Endometrial microvascular endothelial cells (primary cell): ENCODE results near the gene CPNE9. TPM values are rescaled to one million over a fixed set of nuclear protein-coding genes. Genes with fewer than 3 reads are reported as not detected.

Experiments
- in situ Hi-C: cut with HindIII; loops from 2 replicates; pipeline ENCODE4 v1.10.0; 2017; ENCODE audit warnings: low sequenced_read_pairs, low pct_unique_long_range_greater_than_20kb; ENCODE audit errors: inconsistent ontology term
- total RNA-seq: library from RNA; depleted of rRNA; stranded (reverse); fragments of >200 nt; gene quantifications from one replicate; pipeline ENCODE4 v1.2.3, GENCODE V29; 2015; ENCODE audit errors: inconsistent ontology term

The CPNE9 gene
- total RNA-seq, 1 donor from 2014 or later: not detected

GRCh38 chr3:9685216-9686049 is 18.2 kb upstream of the CPNE9 start:
- in situ Hi-C loops: loop anchor here (25.0 kb wide), 1 partner anchor 198 kb away; no protein-coding TSS in a partner anchor

GRCh38 chr3:9686050-9686550 is 17.5 kb upstream of the CPNE9 start:
- in situ Hi-C loops: loop anchor here (25.0 kb wide), 1 partner anchor 199 kb away; no protein-coding TSS in a partner anchor

GRCh38 chr3:9686703-9687102 is 16.9 kb upstream of the CPNE9 start:
- in situ Hi-C loops: loop anchor here (25.0 kb wide), 1 partner anchor 199 kb away; no protein-coding TSS in a partner anchor

GRCh38 chr3:9687514-9687913 is 16.1 kb upstream of the CPNE9 start:
- in situ Hi-C loops: loop anchor here (25.0 kb wide), 1 partner anchor 200 kb away; no protein-coding TSS in a partner anchor

GRCh38 chr3:9688961-9689360 is 14.7 kb upstream of the CPNE9 start:
- in situ Hi-C loops: loop anchor here (25.0 kb wide), 1 partner anchor 202 kb away; no protein-coding TSS in a partner anchor

- in situ Hi-C loops: loop anchor here (25.0 kb wide), 1 partner anchor 202 kb away; no protein-coding TSS in a partner anchor
Observed at GRCh38 chr3:9689757-9690156, 13.9 kb upstream of the CPNE9 start.

- in situ Hi-C loops: loop anchor here (25.0 kb wide), 1 partner anchor 203 kb away; no protein-coding TSS in a partner anchor
Observed at GRCh38 chr3:9690451-9691450, 12.9 kb upstream of the CPNE9 start.

- in situ Hi-C loops: loop anchor here (25.0 kb wide), 1 partner anchor 204 kb away; no protein-coding TSS in a partner anchor
Observed at GRCh38 chr3:9691636-9692035, 12.0 kb upstream of the CPNE9 start.

GRCh38 chr3:9692416-9692815 is 11.2 kb upstream of the CPNE9 start:
- in situ Hi-C loops: loop anchor here (25.0 kb wide), 1 partner anchor 205 kb away; no protein-coding TSS in a partner anchor

GRCh38 chr3:9695345-9695744 is 8.3 kb upstream of the CPNE9 start:
- in situ Hi-C loops: loop anchor here (25.0 kb wide), 1 partner anchor 208 kb away; no protein-coding TSS in a partner anchor

GRCh38 chr3:9695746-9696145 is 7.9 kb upstream of the CPNE9 start:
- in situ Hi-C loops: loop anchor here (25.0 kb wide), 1 partner anchor 208 kb away; no protein-coding TSS in a partner anchor

- in situ Hi-C loops: loop anchor here (25.0 kb wide), 1 partner anchor 209 kb away; no protein-coding TSS in a partner anchor
Observed at GRCh38 chr3:9696480-9697220, 7.0 kb upstream of the CPNE9 start.

GRCh38 chr3:9697892-9698291 is 5.7 kb upstream of the CPNE9 start:
- in situ Hi-C loops: loop anchor here (25.0 kb wide), 1 partner anchor 211 kb away; no protein-coding TSS in a partner anchor

GRCh38 chr3:9698293-9698692 is 5.3 kb upstream of the CPNE9 start:
- in situ Hi-C loops: loop anchor here (25.0 kb wide), 1 partner anchor 211 kb away; no protein-coding TSS in a partner anchor

- in situ Hi-C loops: no loop called here
Observed at GRCh38 chr3:9700536-9700935, 3.1 kb upstream of the CPNE9 start.

GRCh38 chr3:9701006-9701405 is 2.6 kb upstream of the CPNE9 start:
- in situ Hi-C loops: no loop called here

GRCh38 chr3:9701711-9702110 is 1.9 kb upstream of the CPNE9 start:
- in situ Hi-C loops: no loop called here

GRCh38 chr3:9703240-9703639 is 393 bp upstream of the CPNE9 start:
- in situ Hi-C loops: no loop called here
